GM12874 (cell line): ENCODE measurements around the gene NCAM2.

Experiments
- TF ChIP-seq, protein P1 (sequence below): IDR thresholded peaks from 2 replicates; pipeline ENCODE4 v1.5.1; 2011; ENCODE audit warnings: low read depth, mild to moderate bottlenecking, control low read depth, low read length, moderate library complexity; ENCODE audit not compliant: insufficient read depth

Gene NCAM2

DNA sequence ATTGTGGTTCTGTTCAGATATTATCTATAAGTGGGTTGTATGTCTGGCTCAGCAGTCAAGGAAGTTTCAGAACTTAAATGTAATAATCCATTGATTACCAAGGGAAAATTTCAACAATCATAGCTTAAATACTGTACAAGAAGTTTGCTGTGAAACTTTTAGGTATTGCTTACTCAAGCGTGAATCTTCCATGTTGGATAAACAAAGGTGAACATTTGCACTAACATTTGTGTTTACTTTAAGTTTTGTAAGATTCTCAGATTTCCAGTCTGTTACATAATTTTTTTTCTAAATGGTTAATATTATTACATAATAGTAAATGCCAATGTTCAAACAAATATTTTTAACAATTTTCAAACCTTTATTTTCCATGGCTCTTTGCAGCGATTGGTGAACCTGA is 285.6 kb downstream of the NCAM2 start:
- TF ChIP-seq, protein P1, sequence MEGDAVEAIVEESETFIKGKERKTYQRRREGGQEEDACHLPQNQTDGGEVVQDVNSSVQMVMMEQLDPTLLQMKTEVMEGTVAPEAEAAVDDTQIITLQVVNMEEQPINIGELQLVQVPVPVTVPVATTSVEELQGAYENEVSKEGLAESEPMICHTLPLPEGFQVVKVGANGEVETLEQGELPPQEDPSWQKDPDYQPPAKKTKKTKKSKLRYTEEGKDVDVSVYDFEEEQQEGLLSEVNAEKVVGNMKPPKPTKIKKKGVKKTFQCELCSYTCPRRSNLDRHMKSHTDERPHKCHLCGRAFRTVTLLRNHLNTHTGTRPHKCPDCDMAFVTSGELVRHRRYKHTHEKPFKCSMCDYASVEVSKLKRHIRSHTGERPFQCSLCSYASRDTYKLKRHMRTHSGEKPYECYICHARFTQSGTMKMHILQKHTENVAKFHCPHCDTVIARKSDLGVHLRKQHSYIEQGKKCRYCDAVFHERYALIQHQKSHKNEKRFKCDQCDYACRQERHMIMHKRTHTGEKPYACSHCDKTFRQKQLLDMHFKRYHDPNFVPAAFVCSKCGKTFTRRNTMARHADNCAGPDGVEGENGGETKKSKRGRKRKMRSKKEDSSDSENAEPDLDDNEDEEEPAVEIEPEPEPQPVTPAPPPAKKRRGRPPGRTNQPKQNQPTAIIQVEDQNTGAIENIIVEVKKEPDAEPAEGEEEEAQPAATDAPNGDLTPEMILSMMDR, result no peak

DNA sequence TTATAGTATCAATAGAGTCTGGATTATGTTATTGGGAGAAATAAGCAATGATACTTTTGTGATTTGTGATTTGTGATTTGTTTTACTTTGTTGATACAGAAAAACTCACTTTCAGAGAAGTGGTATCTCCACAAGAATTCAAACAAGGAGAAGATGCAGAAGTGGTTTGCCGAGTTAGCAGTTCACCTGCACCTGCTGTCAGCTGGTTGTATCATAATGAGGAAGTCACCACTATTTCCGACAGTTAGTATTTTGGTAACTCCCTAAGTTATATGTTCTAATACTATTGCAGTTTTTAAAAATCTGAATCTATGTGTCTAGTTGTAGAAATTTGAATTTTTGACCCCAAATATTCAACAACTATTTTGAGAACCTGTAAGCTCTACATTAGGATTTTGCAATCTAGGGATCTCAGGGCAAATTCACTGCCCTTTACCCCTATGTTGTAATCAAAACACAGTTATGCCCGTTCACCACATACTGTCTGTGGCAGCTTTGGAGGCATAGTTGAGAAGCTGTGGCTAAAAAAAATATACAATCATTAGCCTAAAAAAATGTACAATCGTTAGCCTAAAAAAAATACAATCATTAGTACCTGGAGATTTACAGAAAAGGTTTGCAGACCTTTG is 288.1 kb downstream of the NCAM2 start:
- TF ChIP-seq, protein P1, result no peak

DNA sequence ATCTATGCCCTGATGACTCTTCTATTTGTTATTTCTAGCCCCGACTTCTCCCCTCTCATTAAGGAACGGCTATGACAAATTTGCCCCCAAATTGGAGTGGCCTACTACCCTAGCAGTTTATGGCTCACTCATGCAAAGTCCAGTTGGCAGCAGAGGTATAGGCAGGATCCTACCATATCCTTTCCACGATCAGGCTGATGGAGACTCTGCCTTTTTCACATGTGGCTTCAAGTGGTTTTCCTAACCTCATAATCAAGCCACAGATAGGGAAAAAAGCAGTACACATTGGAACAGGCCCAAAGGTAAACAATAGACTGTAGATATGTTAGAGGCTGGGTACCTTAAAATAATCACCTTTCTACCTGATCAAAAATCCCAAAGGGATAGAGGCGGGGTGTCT is 292.5 kb downstream of the NCAM2 start:
- TF ChIP-seq, protein P1, result no peak

DNA sequence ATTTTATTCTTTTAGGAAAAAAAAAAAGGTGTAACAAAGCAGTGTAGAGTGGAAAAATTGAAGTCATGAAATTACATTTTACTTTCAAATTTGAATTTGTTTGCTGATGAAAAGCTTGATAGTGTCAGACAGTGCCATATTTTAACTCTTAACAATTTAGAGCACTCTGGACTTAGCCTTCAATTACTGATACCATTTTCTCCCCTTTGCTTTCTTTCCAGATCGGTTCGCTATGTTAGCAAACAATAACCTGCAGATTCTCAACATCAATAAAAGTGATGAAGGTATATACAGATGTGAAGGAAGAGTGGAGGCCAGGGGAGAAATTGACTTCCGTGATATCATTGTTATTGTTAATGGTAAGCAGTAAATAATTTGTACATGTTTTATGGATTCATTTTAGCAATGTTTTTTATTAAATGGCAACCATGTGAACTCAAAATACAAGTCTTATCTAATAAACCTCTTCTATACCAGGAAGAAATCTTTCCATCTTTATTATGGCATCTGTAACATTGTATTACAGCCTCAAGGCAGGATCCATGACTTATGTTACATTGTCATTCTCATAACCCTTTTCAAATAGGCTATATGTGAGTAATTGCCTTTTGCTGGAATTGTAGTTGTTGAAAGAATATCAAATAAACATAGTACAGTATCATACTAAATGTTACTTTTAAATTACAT is 293.8 kb downstream of the NCAM2 start:
- TF ChIP-seq, protein P1, result no peak

DNA sequence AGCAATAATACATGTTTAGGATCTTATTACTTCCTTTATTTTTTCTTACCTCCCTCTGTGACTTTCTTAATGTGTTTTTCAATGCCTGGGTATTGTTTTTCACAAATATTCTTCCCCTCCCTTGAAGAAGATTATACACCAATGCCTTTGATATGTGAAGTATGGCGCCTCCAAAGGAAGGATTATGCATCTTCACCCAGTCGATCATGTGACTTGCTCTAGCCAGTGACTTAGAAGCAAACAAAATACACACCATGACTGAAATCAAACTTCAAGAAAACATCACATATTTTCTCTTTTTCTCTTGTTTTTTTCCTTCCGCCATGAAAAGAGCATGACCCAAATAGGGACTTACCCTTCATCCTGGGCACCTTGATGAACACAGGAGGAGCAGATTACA is 297.1 kb downstream of the NCAM2 start:
- TF ChIP-seq, protein P1, result no peak

DNA sequence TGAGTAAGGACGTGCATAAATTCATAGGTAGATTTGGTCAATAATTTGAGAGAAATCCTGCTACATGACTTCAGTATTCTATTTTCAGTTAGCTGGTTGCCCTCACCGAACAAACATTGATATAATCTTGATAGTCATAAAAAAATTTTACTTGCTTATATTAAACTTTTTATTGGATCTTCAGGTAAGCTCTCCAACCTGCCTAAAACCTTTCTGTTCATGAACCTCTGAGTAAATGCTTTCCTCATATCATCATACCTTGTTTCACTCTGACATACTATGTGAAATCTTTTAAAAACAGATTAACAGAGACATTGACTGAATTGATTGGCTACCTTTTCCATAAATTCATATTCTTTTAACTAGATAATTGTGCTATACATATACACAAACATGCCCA is 299.0 kb downstream of the NCAM2 start:
- TF ChIP-seq, protein P1, result no peak

DNA sequence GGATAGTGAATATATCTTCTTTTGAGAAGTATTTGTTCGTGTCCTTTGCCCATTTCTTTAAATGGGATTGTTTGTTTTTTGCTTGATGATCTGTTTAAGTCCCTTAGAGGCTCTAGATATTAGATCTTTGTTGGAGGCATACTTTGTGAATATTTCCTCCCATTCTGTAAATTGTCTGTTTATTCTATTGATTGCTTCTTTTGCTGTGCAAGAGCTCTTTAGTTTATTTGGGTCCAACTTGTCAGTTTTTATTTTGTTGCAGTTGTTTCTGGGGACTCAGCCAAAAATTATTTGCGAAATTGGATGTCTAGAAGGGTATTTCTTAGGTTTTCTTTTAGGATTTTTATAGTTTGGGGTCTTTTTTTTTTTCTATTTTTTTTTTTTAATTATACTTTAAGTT is 302.8 kb downstream of the NCAM2 start:
- TF ChIP-seq, protein P1, result no peak
